Transverse colon (tissue), 3 donors: ENCODE data around the gene TSG101.

Source experiments
- POLR2A ChIP-seq: fragments of 450-650 bp; IDR thresholded peaks from one replicate; pipeline ENCODE4 v1.6.1; 2016; ENCODE audit warnings: antibody characterized with exemption, mild to moderate bottlenecking, moderate library complexity
- TF ChIP-seq, protein P1 (sequence below), 5 experiments: fragments of 200-600 bp in 3 of 5; fragments of 450-650 bp in 2 of 5; sonication (generic) in 3 of 5; IDR thresholded peaks; 1 replicate in 2 of 5; 2 replicates in 3 of 5; pipeline ENCODE4 v1.5.1; 2016 to 2017; ENCODE audit warnings: antibody characterized with exemption in 5 of 5, inconsistent platforms in 3 of 5, mild to moderate bottlenecking in 2 of 5, moderate library complexity in 1 of 5

DNA sequence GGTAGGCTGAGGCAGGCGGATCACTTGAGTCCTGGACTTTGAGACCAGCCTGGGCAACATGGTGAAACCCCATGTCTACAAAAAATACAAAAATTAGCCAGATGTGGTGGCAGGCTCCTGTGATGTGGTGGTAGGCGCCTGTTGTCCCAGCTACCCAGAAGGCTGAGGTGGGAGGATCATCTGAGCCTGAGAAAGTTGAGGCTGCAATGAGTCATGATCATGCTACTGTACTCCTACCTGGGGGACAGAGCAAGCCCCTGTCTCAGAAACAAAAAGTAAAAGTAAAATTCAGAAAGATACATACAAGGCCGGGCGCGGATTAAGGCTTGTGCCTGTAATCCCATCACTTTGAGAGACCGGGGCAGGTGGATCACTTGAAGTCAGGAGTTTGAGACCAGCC is 64.8 kb downstream of the TSG101 start:
- TF ChIP-seq, protein P1, sequence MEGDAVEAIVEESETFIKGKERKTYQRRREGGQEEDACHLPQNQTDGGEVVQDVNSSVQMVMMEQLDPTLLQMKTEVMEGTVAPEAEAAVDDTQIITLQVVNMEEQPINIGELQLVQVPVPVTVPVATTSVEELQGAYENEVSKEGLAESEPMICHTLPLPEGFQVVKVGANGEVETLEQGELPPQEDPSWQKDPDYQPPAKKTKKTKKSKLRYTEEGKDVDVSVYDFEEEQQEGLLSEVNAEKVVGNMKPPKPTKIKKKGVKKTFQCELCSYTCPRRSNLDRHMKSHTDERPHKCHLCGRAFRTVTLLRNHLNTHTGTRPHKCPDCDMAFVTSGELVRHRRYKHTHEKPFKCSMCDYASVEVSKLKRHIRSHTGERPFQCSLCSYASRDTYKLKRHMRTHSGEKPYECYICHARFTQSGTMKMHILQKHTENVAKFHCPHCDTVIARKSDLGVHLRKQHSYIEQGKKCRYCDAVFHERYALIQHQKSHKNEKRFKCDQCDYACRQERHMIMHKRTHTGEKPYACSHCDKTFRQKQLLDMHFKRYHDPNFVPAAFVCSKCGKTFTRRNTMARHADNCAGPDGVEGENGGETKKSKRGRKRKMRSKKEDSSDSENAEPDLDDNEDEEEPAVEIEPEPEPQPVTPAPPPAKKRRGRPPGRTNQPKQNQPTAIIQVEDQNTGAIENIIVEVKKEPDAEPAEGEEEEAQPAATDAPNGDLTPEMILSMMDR (IDR thresholded peaks at IDR 0.05): no peak
- TF ChIP-seq POLR2A: no peak
